Hepatocyte (in vitro differentiated cells): ENCODE measurements around the gene GHR.

ENCODE experiments used
- EZH2 ChIP-seq: fragments of 200-600 bp; sonication (generic); IDR thresholded peaks from 2 replicates; pipeline ENCODE4 v1.6.1; 2016; ENCODE audit warnings: antibody characterized with exemption, mild to moderate bottlenecking, borderline replicate concordance
- EZH2phosphoT487 ChIP-seq: fragments of 200-600 bp; sonication (generic); IDR thresholded peaks from one replicate; pipeline ENCODE4 v1.6.1; 2018; ENCODE audit warnings: antibody characterized with exemption, mild to moderate bottlenecking, low read depth, moderate library complexity; ENCODE audit not compliant: unreplicated experiment, severe bottlenecking
- TF ChIP-seq, protein P1 (sequence below): fragments of 200-600 bp; sonication (generic); IDR thresholded peaks from 2 replicates; pipeline ENCODE4 v1.5.1; 2016; ENCODE audit warnings: antibody characterized with exemption, mild to moderate bottlenecking; ENCODE audit not compliant: poor library complexity

DNA sequence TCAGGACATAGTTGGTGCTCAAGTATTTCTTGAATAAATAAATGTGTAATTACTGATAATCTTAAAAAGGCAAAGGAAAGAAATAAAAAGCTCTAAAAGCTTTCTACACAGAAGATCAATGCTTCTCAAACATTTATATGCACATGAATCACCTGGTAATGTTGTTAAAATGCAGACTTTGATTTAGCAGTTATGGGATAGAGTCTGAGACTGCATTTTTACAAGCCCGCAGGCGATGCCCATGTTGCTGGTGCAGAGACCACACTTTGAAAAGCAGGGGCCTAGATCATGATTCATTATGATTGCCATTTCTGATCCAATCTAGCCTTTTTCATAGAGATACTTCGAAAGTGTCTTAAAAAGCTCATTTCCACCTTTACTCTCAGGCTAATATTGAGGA lies 329.9 kb downstream of the GHR start:
- TF ChIP-seq, protein P1, sequence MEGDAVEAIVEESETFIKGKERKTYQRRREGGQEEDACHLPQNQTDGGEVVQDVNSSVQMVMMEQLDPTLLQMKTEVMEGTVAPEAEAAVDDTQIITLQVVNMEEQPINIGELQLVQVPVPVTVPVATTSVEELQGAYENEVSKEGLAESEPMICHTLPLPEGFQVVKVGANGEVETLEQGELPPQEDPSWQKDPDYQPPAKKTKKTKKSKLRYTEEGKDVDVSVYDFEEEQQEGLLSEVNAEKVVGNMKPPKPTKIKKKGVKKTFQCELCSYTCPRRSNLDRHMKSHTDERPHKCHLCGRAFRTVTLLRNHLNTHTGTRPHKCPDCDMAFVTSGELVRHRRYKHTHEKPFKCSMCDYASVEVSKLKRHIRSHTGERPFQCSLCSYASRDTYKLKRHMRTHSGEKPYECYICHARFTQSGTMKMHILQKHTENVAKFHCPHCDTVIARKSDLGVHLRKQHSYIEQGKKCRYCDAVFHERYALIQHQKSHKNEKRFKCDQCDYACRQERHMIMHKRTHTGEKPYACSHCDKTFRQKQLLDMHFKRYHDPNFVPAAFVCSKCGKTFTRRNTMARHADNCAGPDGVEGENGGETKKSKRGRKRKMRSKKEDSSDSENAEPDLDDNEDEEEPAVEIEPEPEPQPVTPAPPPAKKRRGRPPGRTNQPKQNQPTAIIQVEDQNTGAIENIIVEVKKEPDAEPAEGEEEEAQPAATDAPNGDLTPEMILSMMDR: no peak
- TF ChIP-seq EZH2: no peak
- no peak for TF ChIP-seq EZH2phosphoT487
